ENCODE measurements around the gene MT1H. TPM values are rescaled to one million over a fixed set of nuclear protein-coding genes. Genes with fewer than 3 reads are reported as not detected.

Gene MT1H
- total RNA-seq, 4 donors from 2014 or later = 5.7 TPM; not detected in 3

DNA sequence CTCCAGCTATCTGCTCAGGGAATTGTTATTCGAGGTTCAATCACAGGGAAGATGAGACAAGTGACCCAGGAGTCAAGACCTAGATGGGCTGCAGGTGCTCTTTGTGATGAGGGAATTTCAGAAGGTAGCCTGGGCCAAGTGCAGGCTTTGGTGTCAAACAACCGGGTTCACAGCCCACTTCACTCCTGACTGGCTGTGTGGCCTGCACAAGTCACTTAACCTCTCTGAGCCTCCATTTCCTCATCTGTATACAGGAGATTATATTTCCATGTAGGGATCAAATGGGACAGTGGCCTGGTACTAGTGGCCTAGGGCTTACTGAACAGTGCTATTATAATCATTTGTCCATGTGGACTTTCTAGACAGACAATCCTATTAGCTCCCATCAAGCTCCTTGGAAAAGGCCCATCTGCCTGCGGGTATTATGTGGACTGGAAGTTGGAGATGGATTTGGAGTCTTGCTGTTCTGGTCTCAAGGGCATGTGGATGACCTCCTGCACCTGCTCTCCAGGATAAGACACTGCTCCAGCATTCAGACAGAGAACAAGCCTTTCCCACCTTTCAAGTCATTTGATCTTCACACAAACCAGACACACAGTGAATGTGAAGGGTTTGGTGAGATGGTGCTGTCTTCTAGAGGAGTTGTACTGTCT, 9.6 kb downstream of the MT1H start:
- TF ChIP-seq, protein P1, sequence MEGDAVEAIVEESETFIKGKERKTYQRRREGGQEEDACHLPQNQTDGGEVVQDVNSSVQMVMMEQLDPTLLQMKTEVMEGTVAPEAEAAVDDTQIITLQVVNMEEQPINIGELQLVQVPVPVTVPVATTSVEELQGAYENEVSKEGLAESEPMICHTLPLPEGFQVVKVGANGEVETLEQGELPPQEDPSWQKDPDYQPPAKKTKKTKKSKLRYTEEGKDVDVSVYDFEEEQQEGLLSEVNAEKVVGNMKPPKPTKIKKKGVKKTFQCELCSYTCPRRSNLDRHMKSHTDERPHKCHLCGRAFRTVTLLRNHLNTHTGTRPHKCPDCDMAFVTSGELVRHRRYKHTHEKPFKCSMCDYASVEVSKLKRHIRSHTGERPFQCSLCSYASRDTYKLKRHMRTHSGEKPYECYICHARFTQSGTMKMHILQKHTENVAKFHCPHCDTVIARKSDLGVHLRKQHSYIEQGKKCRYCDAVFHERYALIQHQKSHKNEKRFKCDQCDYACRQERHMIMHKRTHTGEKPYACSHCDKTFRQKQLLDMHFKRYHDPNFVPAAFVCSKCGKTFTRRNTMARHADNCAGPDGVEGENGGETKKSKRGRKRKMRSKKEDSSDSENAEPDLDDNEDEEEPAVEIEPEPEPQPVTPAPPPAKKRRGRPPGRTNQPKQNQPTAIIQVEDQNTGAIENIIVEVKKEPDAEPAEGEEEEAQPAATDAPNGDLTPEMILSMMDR (IDR thresholded peaks at IDR 0.05) = no peak
- TF ChIP-seq POLR2A (IDR thresholded peaks at IDR 0.05) = no peak
- no peaks in the 10 kb centered on the region for H3K36me3 ChIP-seq
- WGBS, 2 donors = 88 to 89% methylated on average over 2 to 3 of the region's 3 CpGs
- H3K27me3 ChIP-seq = peaks cover 0 to 28% (median 0%) of the 10 kb centered on the region in 4 donors
- no peak overlapping the region for H3K27ac ChIP-seq
- intact Hi-C loops (cut with DNase I) = no loop called here
- no peak for DNase-seq
- H3K4me3 ChIP-seq = no peak overlapping the region
- peaks cover 12 to 70% (median 26%) of the 10 kb centered on the region in 3 donors for H3K4me1 ChIP-seq
- H3K9me3 ChIP-seq = no peaks in the 10 kb centered on the region

DNA sequence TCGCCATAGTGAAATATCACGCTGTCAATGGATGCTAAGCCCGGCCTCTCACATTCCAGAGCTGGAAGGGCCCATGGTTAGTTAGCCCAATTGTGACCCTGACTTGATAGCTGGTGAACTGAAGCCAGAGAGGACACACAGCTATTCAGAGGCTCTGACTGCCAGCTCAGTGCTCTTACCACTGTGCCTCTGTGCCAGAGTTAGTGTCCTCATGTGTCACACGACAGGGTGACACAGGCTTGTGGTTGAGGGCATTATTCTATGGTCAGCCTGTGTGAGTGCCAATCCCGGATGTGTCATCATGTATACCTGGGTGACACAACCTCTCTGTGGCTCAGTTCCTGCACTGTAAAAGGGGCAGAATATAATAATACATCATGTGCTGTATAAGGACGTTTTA, 10.2 kb downstream of the MT1H start:
- intact Hi-C loops (cut with DNase I) = no loop called here

GRCh38 chr16:56681939-56682702, 12.5 kb downstream of the MT1H start, which contains the start of gene MT1X:
Gene MT1X (plus strand): TSS chr16:56682470. CDS start chr16:56682541, 71 bp downstream.
- H3K4me1 ChIP-seq = peaks cover 28 to 78% (median 35%) of the 10 kb centered on the region in 3 donors
- DNase-seq = peak; percentile 50
- H3K27ac ChIP-seq = peak within 1 kb of the TSS; percentile 86 to 93 (median 90)
- WGBS, 2 donors = 2 to 3% methylated on average over 10 to 39 of the region's 49 CpGs
- peak within 1 kb of the TSS; percentile 67 to 87 (median 82) for H3K4me3 ChIP-seq
- intact Hi-C loops (cut with DNase I) = no loop called here
- no peaks in the 10 kb centered on the region for H3K9me3 ChIP-seq
- TF ChIP-seq, protein P1 (IDR thresholded peaks at IDR 0.05) = peak in 1 of 6 experiments; percentile 12
- peak in 3 of 4 donors; percentile 58 to 98 (median 98) for TF ChIP-seq POLR2A (IDR thresholded peaks at IDR 0.05)
- H3K36me3 ChIP-seq = peaks cover 0 to 12% (median 0%) of the 10 kb centered on the region in 3 donors
- H3K27me3 ChIP-seq = no peaks in the 10 kb centered on the region

More for the DNA sequence above, 10.2 kb downstream of the MT1H start:
- Histone ChIP-seq H3K4me1 (peaks cover 18 to 76% (median 29%) of the 10 kb centered on the region in 3 donors), H3K4me3 (no peak overlapping the region), H3K27ac (no peak overlapping the region), H3K27me3 (peaks cover 0 to 23% (median 0%) of the 10 kb centered on the region in 4 donors), H3K9me3 (no peaks in the 10 kb centered on the region), H3K36me3 (no peaks in the 10 kb centered on the region)
- WGBS, 2 donors = 68 to 72% methylated on average over 6 of the region's 6 CpGs
- DNase-seq = no peak
- no peak for TF ChIP-seq POLR2A (IDR thresholded peaks at IDR 0.05)
- TF ChIP-seq, protein P1 (IDR thresholded peaks at IDR 0.05) = no peak

- no peaks in the 10 kb centered on the region for H3K27me3 ChIP-seq
- H3K27ac ChIP-seq = peak overlapping the region; percentile 86 to 93 (median 90)
- no peak for DNase-seq
- peak overlapping the region; percentile 67 to 87 (median 82) for H3K4me3 ChIP-seq
- TF ChIP-seq, protein P1 (IDR thresholded peaks at IDR 0.05) = no peak
- TF ChIP-seq POLR2A (IDR thresholded peaks at IDR 0.05) = no peak
- WGBS, 2 donors = 12 to 17% methylated on average over 3 to 7 of the region's 8 CpGs
- peaks cover 28 to 80% (median 35%) of the 10 kb centered on the region in 3 donors for H3K4me1 ChIP-seq
- no peaks in the 10 kb centered on the region for H3K9me3 ChIP-seq
- intact Hi-C loops (cut with DNase I) = no loop called here
- H3K36me3 ChIP-seq = peaks cover 0 to 12% (median 0%) of the 10 kb centered on the region in 3 donors
Measured at GRCh38 chr16:56682703-56683397, 13.2 kb downstream of the MT1H start.

Data from esophagus squamous epithelium (tissue), 5 donors.